ENCODE results near the gene PDZD7. TPM values are rescaled to one million over a fixed set of nuclear protein-coding genes. Genes with fewer than 3 reads are reported as not detected.

PDZD7 gene
- total and polyA plus RNA-seq, 8 donors, result 0.20 to 2.4 (median 0.76) TPM; not detected in 4

GRCh38 chr10:100981178-100981772, 49.7 kb downstream of the PDZD7 start:
- intact Hi-C loops (cut with DNase I; ENCODE audit: low total_unique reads), result no loop called here
- peaks cover 4 to 15% (median 12%) of the 10 kb centered on the region in 4 donors for H3K4me1 ChIP-seq
- no peaks in the 10 kb centered on the region for H3K27me3 ChIP-seq
- WGBS, 5 donors, result 81 to 89% (median 88%) methylated on average over 5 of the region's 5 CpGs
- no peak overlapping the region for H3K27ac ChIP-seq
- H3K36me3 ChIP-seq, result peaks cover 25 to 91% (median 78%) of the 10 kb centered on the region in 4 donors
- H3K4me3 ChIP-seq, result no peak overlapping the region
- DNase-seq, result no peak
- no peaks in the 10 kb centered on the region for H3K9me3 ChIP-seq
- TF ChIP-seq CTCF (IDR thresholded peaks at IDR 0.05), result no peak
- TF ChIP-seq EP300 (IDR thresholded peaks at IDR 0.05), result no peak
- TF ChIP-seq POLR2A (IDR thresholded peaks at IDR 0.05), result no peak
- TF ChIP-seq POLR2AphosphoS5 (IDR thresholded peaks at IDR 0.05), result no peak

- H3K4me1 ChIP-seq, result peaks cover 0 to 9% (median 7%) of the 10 kb centered on the region in 4 donors
- peak in 1 of 2 donors; percentile 18 for DNase-seq
- no peak for TF ChIP-seq CTCF (IDR thresholded peaks at IDR 0.05)
- no peak for TF ChIP-seq POLR2AphosphoS5 (IDR thresholded peaks at IDR 0.05)
- no peak for TF ChIP-seq POLR2A (IDR thresholded peaks at IDR 0.05)
- TF ChIP-seq EP300 (IDR thresholded peaks at IDR 0.05), result no peak
- no peaks in the 10 kb centered on the region for H3K27me3 ChIP-seq
- 94 to 97% (median 95%) methylated on average over 7 of the region's 7 CpGs for WGBS, 5 donors
- intact Hi-C loops (cut with DNase I; ENCODE audit: low total_unique reads), result no loop called here
- peaks cover 25 to 86% (median 78%) of the 10 kb centered on the region in 4 donors for H3K36me3 ChIP-seq
- no peak overlapping the region for H3K4me3 ChIP-seq
- H3K9me3 ChIP-seq, result no peaks in the 10 kb centered on the region
- no peak overlapping the region for H3K27ac ChIP-seq
Observed at GRCh38 chr10:100980711-100981110, 50.2 kb downstream of the PDZD7 start.

GRCh38 chr10:100980311-100980710, 50.6 kb downstream of the PDZD7 start:
- H3K36me3 ChIP-seq, result peaks cover 25 to 82% (median 77%) of the 10 kb centered on the region in 4 donors
- H3K27me3 ChIP-seq, result no peaks in the 10 kb centered on the region
- TF ChIP-seq POLR2AphosphoS5 (IDR thresholded peaks at IDR 0.05) (no peak), EP300 (IDR thresholded peaks at IDR 0.05) (no peak), CTCF (IDR thresholded peaks at IDR 0.05) (no peak), POLR2A (IDR thresholded peaks at IDR 0.05) (no peak)
- 86 to 96% (median 90%) methylated on average over 2 of the region's 2 CpGs for WGBS, 5 donors
- H3K4me3 ChIP-seq, result no peak overlapping the region
- H3K9me3 ChIP-seq, result no peaks in the 10 kb centered on the region
- DNase-seq, result no peak
- H3K27ac ChIP-seq, result no peak overlapping the region
- H3K4me1 ChIP-seq, result peaks cover 0 to 5% (median 3%) of the 10 kb centered on the region in 4 donors
- intact Hi-C loops (cut with DNase I; ENCODE audit: low total_unique reads), result no loop called here

DNA sequence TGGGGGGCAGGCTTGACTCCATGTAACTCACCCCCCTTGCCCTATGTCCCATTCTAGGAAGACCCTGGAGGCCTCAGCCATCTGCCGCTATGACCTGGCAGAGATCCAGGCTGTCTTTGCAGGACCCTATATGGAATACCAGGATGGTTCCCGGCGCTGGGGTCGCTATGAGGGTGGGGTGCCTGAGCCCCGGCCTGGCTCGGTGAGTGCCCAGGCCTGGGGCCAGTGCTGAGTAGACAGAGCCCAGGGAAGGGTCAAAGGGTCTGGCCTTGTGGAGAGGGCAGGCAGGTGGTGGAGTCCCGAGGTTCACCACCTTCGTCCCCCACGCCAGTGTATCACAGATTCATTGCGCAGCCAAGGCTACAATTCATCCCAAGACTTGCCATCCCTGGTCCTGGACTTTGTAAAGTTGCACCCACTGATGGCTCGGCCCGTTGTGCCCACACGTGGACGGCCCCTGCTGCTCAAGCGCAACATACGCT, 51.1 kb downstream of the PDZD7 start:
- H3K36me3 ChIP-seq, result peaks cover 25 to 78% (median 74%) of the 10 kb centered on the region in 4 donors
- intact Hi-C loops (cut with DNase I; ENCODE audit: low total_unique reads), result no loop called here
- peak; percentile 6 to 23 for DNase-seq

More for the DNA sequence above, 51.1 kb downstream of the PDZD7 start:
- Histone ChIP-seq H3K4me1 (peaks cover 0 to 2% (median under 1%) of the 10 kb centered on the region in 4 donors), H3K27ac (no peak overlapping the region), H3K9me3 (no peaks in the 10 kb centered on the region), H3K27me3 (no peaks in the 10 kb centered on the region), H3K4me3 (no peak overlapping the region)
- 86 to 96% (median 94%) methylated on average over 15 to 16 of the region's 16 CpGs for WGBS, 5 donors
- TF ChIP-seq CTCF (IDR thresholded peaks at IDR 0.05) (no peak), POLR2AphosphoS5 (IDR thresholded peaks at IDR 0.05) (no peak), POLR2A (IDR thresholded peaks at IDR 0.05) (no peak)

Measured in stomach (tissue), 9 donors.